Left cardiac atrium (tissue), 4 donors: ENCODE data around the gene ST8SIA2. TPM values are rescaled to one million over a fixed set of nuclear protein-coding genes. Genes with fewer than 3 reads are reported as not detected.
"Not testable (repeated sequence)": the region's sequence is repeated elsewhere in the genome, so short reads cannot be mapped to it uniquely, and the experiment has no call there.

Source experiments
- ATAC-seq, 2 donors: fragments of 200-7000 bp; cut with Tn5 transposase; one replicate each; pipeline ENCODE4 v1.9.1; 2020; ENCODE audit warnings: mild to moderate bottlenecking in 2 of 2, moderate library complexity in 2 of 2
- DNase-seq: peaks from one replicate; pipeline ENCODE4 v3.0.0-alpha.2; 2020
- intact Hi-C, 2 donors: fragments of 100-400 bp; cut with DNase I; formaldehyde crosslinking; loops; one replicate each; pipeline versions ENCODE4 v1.14.1 to v1.15.1; 2022 to 2023
- total RNA-seq, 2 donors: library from RNA; stranded (reverse); fragmentation: NEBNext Ultra II Directional; extraction: Animal tissue kit (Norgen Biotek cat#: 25700); gene quantifications; one replicate each; pipeline ENCODE4 v1.2.1, GENCODE V29; 2021
- donor health status: DM: no; HTN: yes; CAD: no.
- donor health status: DM: no; HTN: yes; CAD: no; lungs with severe emphysema.
- donor health status: DM: yes; HTN: yes; CAD: no.
- donor health status: Dilated cardiomyopathy.

Gene ST8SIA2
- total RNA-seq, 2 donors from 2014 or later: 0.24 to 0.31 TPM

- intact Hi-C loops: no loop called here
- ATAC-seq: no peak
Measured at GRCh38 chr15:92463826-92464225, 70.1 kb downstream of the ST8SIA2 start.

GRCh38 chr15:92466834-92467233 lies 73.2 kb downstream of the ST8SIA2 start:
- DNase-seq (no peak), ATAC-seq (no peak)
- intact Hi-C loops: no loop called here

More at GRCh38 chr15:92463826-92464225, 70.1 kb downstream of the ST8SIA2 start:
- DNase-seq: no peak

GRCh38 chr15:92467245-92467644 lies 73.6 kb downstream of the ST8SIA2 start:
- intact Hi-C loops: no loop called here
- DNase-seq: no peak
- ATAC-seq: no peak

GRCh38 chr15:92468991-92469390 lies 75.3 kb downstream of the ST8SIA2 start:
- intact Hi-C loops: no loop called here
- ATAC-seq: no peak
- DNase-seq: no peak

- intact Hi-C loops: no loop called here
- DNase-seq (no peak), ATAC-seq (no peak)
Measured at GRCh38 chr15:92471288-92471687, 77.6 kb downstream of the ST8SIA2 start.

- ATAC-seq (no peak), DNase-seq (no peak)
- intact Hi-C loops: no loop called here
Measured at GRCh38 chr15:92473756-92474155, 80.1 kb downstream of the ST8SIA2 start.

GRCh38 chr15:92479730-92480129 lies 86.0 kb downstream of the ST8SIA2 start:
- DNase-seq, intact Hi-C loops, ATAC-seq: not testable (repeated sequence)

GRCh38 chr15:92480361-92480760 lies 86.7 kb downstream of the ST8SIA2 start:
- intact Hi-C loops: no loop called here
- DNase-seq: no peak
- ATAC-seq: no peak

GRCh38 chr15:92485441-92485840 lies 91.8 kb downstream of the ST8SIA2 start:
- DNase-seq: no peak
- no peak for ATAC-seq
- intact Hi-C loops: no loop called here

GRCh38 chr15:92492551-92493115 lies 99.0 kb downstream of the ST8SIA2 start:
- no peak for ATAC-seq
- DNase-seq: no peak
- intact Hi-C loops: no loop called here

GRCh38 chr15:92494806-92495336 lies 101.2 kb downstream of the ST8SIA2 start:
- DNase-seq: no peak
- ATAC-seq: no peak
- intact Hi-C loops: no loop called here

- intact Hi-C loops: no loop called here
- DNase-seq: no peak
- no peak for ATAC-seq
Measured at GRCh38 chr15:92495446-92495845, 101.8 kb downstream of the ST8SIA2 start.

- DNase-seq: no peak
- intact Hi-C loops: no loop called here
- ATAC-seq: no peak
Measured at GRCh38 chr15:92499731-92500530, 106.2 kb downstream of the ST8SIA2 start.

- ATAC-seq: no peak
- intact Hi-C loops: no loop called here
- no peak for DNase-seq
Measured at GRCh38 chr15:92502336-92502735, 108.7 kb downstream of the ST8SIA2 start.

GRCh38 chr15:92502930-92503857 lies 109.5 kb downstream of the ST8SIA2 start:
- intact Hi-C loops: no loop called here
- DNase-seq (no peak), ATAC-seq (no peak)

GRCh38 chr15:92503889-92504288 lies 110.2 kb downstream of the ST8SIA2 start:
- no peak for ATAC-seq
- intact Hi-C loops: no loop called here
- DNase-seq: no peak

GRCh38 chr15:92505611-92506010 lies 111.9 kb downstream of the ST8SIA2 start:
- intact Hi-C loops: no loop called here
- ATAC-seq: no peak
- DNase-seq: no peak

- no peak for DNase-seq
- no peak for ATAC-seq
- intact Hi-C loops: no loop called here
Measured at GRCh38 chr15:92506506-92506905, 112.8 kb downstream of the ST8SIA2 start.

- ATAC-seq (no peak), DNase-seq (no peak)
- intact Hi-C loops: no loop called here
Measured at GRCh38 chr15:92510163-92510882, 116.6 kb downstream of the ST8SIA2 start.
